GM18873 (cell line): ENCODE results near the gene PRMT9.

Source experiments
- ATAC-seq: cut with Tn5 transposase; IDR thresholded peaks from one replicate; pipeline ENCODE4 v1.9.1; 2021; ENCODE audit warnings: mild to moderate bottlenecking, moderate library complexity, moderate number of reproducible peaks; ENCODE audit not compliant: unreplicated experiment, low FRiP score

The PRMT9 gene

DNA sequence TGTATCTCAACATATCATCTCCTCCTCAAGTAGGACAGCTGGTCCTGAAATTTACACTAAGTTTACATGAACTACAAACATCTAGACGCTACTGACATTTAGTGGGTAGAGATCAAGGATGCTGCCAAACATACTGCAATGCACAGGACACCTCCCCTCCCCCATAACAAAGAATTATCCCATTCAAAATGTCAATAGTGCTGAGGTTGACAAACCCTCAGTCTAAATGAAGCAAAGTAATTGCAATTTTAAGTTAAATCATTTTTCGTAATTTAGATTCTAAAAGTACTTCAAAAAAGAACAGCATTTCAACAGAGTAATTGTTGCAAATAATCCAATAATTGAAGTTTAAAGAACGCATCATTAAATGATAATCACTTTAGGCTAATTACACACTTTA lies 1.2 kb downstream of the PRMT9 start:
- no peak for ATAC-seq

DNA sequence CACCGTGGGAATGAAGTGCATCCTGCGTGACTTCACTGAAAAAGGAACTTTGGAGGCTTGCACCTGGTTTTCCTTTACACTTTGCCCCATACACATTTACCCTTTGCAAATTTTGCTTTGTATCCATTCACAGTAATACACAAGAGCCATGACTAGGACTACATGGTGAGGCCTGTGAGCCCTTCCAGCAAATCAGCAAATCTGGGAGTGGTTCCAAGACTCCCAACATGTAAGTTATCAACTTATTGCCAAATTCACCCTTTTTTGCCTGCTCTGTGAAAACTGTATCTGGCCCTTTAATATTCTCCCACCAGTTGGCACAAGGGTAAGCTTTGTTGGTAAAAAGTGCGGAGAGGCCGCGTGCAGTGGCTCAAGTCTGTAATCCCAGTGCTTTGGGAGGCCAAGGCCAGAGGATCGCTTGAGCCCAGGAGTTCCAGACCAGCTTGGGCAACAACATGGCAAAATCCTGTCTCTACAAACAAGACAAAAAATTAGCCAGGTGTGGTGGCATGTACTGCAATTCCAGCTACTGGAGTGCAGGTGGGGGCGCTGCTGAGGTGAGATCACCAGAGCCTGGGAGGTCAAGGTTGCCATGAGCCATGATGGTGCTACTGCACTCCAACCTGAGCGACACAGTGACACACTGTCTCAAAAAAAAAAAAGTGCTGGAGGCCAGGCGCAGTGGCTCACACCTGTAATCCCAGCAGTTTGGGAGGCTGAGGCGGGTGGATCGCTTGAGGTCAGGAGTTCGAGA lies 5.0 kb downstream of the PRMT9 start:
- ATAC-seq, result no peak

- ATAC-seq, result no peak
Observed at GRCh38 chr4:147678106-147678505, 5.9 kb downstream of the PRMT9 start.

DNA sequence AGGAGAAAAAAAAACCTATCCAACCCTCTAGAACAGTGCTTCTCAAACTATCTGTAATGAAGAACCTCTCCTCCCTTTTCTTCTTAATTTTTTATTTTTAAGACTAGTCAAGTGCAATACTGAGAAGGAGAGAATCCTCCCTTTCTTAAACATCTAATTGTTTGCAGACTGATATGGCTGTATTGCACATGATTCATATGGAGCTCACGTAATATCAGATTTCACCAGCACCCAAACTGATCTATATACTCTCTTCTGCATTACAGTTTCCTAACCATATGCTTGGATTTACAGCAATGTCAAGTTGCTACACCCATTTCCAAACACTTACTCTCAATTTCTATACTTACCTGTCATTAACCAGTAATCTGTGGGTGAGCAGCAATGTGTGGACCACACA lies 9.5 kb downstream of the PRMT9 start:
- ATAC-seq, result no peak

DNA sequence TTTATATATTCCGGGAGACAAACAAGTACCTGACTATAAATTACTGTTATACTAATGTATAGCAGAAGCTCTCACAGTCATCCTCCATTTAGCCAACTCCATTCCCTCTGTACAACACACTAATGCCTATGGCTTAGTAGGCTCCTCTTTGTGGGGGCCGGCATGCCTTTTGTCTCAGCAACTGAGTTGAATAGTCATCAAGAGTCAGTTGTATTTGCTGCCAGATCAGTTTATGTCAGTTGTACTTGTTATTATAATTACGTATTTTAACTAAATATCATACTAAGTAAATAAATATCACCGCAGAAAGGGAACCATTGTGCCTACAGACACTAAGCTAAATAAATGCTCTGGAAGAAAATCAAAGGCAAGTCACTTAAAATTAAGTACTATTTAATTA lies 9.9 kb downstream of the PRMT9 start:
- ATAC-seq, result no peak

DNA sequence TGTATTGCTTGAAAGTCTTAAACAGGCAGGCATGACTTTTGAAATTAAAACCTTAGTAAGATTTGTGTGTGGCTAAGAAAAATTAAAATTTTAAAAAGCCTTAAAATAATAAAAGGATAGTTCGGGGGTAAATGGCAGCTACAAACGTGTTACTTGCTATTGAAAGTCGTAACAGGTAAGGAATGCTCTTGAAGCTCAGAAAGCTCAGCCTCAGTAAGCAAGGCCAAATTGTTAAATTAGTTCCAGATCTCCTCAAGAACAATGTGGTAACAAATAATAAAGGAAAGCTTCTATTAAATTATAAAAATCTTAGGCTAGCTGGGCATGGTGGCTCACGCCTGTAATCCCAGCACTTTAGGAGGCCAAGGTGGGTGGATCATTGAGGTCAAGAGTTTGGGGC lies 25.5 kb downstream of the PRMT9 start:
- no peak for ATAC-seq

DNA sequence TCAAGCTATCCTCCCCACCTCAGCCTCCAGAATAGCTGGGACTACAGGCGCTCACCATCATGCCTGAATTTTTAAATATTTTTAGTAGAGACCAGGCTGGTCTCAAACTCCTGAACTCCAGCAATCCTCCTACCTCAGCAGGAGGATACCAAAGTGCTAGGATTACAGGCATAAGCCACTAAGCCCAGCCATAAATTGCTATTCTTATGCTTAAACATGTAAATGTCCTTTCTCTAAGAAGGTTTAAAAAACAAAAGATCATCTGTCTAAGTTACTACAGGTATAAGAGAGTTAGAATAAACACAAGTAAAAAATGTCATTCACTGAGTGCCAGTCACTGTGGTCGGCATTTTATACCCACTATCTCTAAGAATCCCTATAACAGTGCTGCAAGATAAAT lies 28.3 kb downstream of the PRMT9 start:
- ATAC-seq, result no peak

DNA sequence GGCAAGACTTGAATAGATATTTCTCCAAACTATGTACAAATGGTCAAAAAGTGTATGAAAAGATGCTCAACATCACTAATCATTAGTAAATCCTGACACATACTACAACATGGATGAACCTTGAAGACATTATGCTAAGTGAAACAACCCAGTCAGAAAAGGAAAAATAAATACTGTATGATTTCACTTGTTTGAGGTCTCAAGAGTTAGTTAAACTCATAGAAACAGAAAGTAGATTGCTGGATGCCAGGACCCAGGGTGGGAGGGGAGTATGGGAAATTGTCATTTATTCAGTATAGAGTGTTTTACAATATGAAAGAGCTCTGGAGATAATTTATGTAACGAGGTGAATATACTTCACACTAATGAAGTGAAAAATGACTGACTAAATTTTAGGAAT lies 32.4 kb downstream of the PRMT9 start:
- no peak for ATAC-seq

GRCh38 chr4:147648656-147649055 lies 35.3 kb downstream of the PRMT9 start:
- no peak for ATAC-seq

- no peak for ATAC-seq
Observed at GRCh38 chr4:147645099-147645498, 38.9 kb downstream of the PRMT9 start.

GRCh38 chr4:147644471-147644870 lies 39.5 kb downstream of the PRMT9 start:
- ATAC-seq, result no peak

- no peak for ATAC-seq
Observed at GRCh38 chr4:147643616-147644015, 40.3 kb downstream of the PRMT9 start.

- no peak for ATAC-seq
Observed at GRCh38 chr4:147640331-147640730, 43.6 kb downstream of the PRMT9 start.

DNA sequence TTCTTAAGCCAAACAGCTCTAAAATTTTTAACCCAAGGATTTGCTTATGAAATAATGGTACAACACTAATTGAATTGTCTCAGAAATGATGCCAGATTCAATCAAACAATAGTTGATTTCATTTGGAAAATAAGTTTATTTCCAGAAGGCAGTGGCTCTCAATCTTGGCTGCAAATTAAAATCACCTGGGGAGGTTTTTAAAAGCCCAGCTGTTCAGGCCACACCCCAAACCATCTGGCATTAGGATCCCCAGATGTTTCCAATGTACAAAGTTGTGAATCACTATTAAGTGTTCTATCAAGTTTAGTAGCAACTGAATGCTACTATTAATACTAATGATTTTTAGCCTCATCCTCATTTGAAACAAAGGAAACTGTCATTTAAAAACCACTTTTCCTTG lies 44.6 kb downstream of the PRMT9 start:
- ATAC-seq, result no peak

- ATAC-seq, result no peak
Observed at GRCh38 chr4:147638942-147639341, 45.0 kb downstream of the PRMT9 start.

GRCh38 chr4:147638365-147638764 lies 45.6 kb downstream of the PRMT9 start:
- no peak for ATAC-seq

DNA sequence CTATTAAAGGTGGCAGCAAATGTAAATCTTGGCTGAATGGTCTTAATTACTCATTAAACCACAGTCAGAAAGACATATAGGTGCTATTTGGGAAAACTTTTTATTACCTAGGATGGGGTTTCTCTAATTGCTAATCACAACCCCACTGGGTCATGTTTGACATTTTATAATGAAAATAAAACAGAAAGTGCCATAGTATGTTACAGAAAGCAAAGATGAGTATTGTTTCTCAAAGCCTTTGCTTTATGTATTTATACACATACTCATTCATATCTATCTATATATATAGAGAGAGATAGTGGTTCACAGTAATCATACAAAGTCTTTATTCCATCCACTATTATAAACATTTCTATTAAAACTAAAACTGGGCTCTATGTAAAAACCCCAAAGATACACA lies 48.6 kb downstream of the PRMT9 start:
- ATAC-seq, result no peak

DNA sequence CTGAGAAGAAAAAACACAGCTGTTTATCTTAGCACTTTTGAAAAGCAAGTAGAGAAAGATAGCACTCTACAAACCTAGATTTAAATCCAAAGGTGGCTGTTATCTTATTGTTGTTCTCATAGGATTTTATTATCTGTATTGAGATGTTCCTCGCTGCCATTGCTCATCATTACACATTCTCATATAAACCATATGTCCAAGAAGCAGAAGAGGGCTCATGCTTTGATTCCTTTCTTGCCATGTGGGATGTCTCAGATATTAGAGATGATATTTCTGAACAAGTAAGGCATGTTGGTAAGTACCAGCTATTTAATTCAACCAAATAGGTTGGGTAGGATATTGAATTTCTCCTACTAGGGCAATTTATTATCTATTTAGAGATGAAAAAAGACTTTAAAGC lies 50.3 kb downstream of the PRMT9 start:
- ATAC-seq, result no peak

- no peak for ATAC-seq
Observed at GRCh38 chr4:147633113-147633512, 50.9 kb downstream of the PRMT9 start.

DNA sequence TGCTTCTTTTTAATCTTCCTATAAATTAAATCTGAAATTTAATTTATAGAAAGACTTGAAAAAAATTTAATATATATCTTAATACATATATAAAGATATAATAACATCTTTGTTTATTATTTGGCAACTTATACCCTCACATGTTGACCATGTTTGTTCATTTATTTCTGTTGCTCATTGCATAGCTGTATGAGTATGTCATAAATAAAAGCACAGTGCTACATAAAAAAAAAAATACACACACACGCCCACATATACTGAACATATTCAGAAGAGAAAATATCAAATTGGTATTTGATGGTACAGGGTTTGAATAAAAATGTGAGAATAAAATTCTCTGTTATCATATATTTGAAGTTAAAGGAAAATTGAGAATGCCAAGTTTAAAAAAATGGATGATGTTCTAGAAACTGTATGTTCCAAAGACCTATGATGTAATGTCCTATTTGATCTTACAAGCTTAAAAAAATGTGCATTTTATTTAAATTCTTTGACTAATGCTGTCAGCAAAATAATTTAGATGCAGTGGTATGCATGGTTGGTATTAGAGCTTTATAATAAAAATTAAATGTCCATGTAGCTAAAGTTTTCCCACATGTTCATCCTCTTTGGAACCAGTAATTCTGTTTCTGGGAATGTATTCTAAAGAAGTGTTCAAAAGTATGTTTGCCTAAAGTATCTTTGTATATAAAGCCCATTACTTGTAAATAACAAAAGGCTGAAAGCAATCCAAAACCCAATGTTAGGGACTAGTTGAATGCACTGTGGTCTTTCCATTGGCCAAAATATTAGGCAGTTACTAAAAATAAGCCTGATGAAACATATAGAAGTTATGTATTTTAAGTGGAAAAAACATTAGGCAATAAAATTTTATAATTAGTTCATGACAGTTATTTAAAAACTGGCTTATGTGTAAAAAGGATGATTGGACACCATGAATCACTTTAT lies 53.9 kb downstream of the PRMT9 start:
- no peak for ATAC-seq

GRCh38 chr4:147628415-147628814 lies 55.5 kb downstream of the PRMT9 start:
- no peak for ATAC-seq

GRCh38 chr4:147626903-147627302 lies 57.1 kb downstream of the PRMT9 start:
- ATAC-seq, result no peak
